Cardiac fibroblast (primary cell): Measurements from ENCODE around the gene TF.

ENCODE experiments used
- DNase-seq, 2 donors: peaks; one replicate each; pipeline versions ENCODE4 v3.0.0 to v3.0.0-alpha.2; 2010; ENCODE audit warnings: low read depth in 2 of 2
- H3K4me3 ChIP-seq, 2 donors: replicated peaks in 1 of 2; 1 replicate in 1 of 2; 2 replicates in 1 of 2; pipeline ENCODE4 v1.5.1; 2011; ENCODE audit warnings: low read depth in 2 of 2, low read length in 2 of 2, mild to moderate bottlenecking in 2 of 2, moderate library complexity in 1 of 2
- CTCF ChIP-seq: IDR thresholded peaks from one replicate; pipeline ENCODE4 v1.5.1; 2011; ENCODE audit warnings: low read depth, mild to moderate bottlenecking, low read length, inconsistent platforms

The TF gene

GRCh38 chr3:133805384-133805701, 59.1 kb downstream of the TF start:
- peak overlapping the region; percentile 86 to 92 for H3K4me3 ChIP-seq
- TF ChIP-seq CTCF, result no peak
- DNase-seq, result no peak

GRCh38 chr3:133805702-133806475, 59.7 kb downstream of the TF start, which contains the start of gene SRPRB:
SRPRB (plus strand) TSS chr3:133805815; CDS start chr3:133805849, 34 bp downstream.
- H3K4me3 ChIP-seq, result peak within 1 kb of the TSS; percentile 86 to 92
- no peak for TF ChIP-seq CTCF
- DNase-seq, result peak; percentile 94 to 95

- H3K4me3 ChIP-seq, result no peak overlapping the region
- TF ChIP-seq CTCF, result no peak
- DNase-seq, result peak; percentile 32 to 33
Measured at GRCh38 chr3:133812872-133813271, 66.7 kb downstream of the TF start.

- no peak for TF ChIP-seq CTCF
- no peak overlapping the region for H3K4me3 ChIP-seq
- DNase-seq, result no peak
Measured at GRCh38 chr3:133815386-133815785, 69.2 kb downstream of the TF start.

GRCh38 chr3:133820129-133820528, 73.9 kb downstream of the TF start:
- H3K4me3 ChIP-seq, result no peak overlapping the region
- DNase-seq, result no peak
- TF ChIP-seq CTCF, result no peak

- DNase-seq, result no peak
- no peak overlapping the region for H3K4me3 ChIP-seq
- TF ChIP-seq CTCF, result no peak
Measured at GRCh38 chr3:133820889-133821675, 74.9 kb downstream of the TF start.
